ENCODE measurements around the gene PIK3C3.

- no peak for TF ChIP-seq CHD2 (IDR thresholded peaks at IDR 0.05; ENCODE audit: low read length)
- no peak for TF ChIP-seq YY1 (IDR thresholded peaks at IDR 0.05; ENCODE audit: low read depth, low read length)
- no peak for TF ChIP-seq CTCF (IDR thresholded peaks at IDR 0.05; ENCODE audit: control extremely low read depth in 1 of 3, insufficient read depth in 1 of 3, low read depth in 1 of 3, low read length in 3 of 3)
- TF ChIP-seq POLR2A (IDR thresholded peaks at IDR 0.05; ENCODE audit: control extremely low read depth in 1 of 2, low read depth in 2 of 2, low read length in 2 of 2) = no peak
- TF ChIP-seq EZH2 (IDR thresholded peaks at IDR 0.05; ENCODE audit: low read depth, low read length, severe bottlenecking) = no peak
Measured at GRCh38 chr18:41977233-41977632, 22.2 kb downstream of the PIK3C3 start.
